HTERT RPE-1 (cell line): ENCODE measurements around the gene CD81.

Experiments used
- in situ Hi-C: fragments of 300-500 bp; cut with MboI; formaldehyde crosslinking; loops from 4 replicates; pipeline ENCODE4 v1.14.3; 2020; ENCODE audit warnings: low sequenced_read_pairs

CD81 gene

DNA sequence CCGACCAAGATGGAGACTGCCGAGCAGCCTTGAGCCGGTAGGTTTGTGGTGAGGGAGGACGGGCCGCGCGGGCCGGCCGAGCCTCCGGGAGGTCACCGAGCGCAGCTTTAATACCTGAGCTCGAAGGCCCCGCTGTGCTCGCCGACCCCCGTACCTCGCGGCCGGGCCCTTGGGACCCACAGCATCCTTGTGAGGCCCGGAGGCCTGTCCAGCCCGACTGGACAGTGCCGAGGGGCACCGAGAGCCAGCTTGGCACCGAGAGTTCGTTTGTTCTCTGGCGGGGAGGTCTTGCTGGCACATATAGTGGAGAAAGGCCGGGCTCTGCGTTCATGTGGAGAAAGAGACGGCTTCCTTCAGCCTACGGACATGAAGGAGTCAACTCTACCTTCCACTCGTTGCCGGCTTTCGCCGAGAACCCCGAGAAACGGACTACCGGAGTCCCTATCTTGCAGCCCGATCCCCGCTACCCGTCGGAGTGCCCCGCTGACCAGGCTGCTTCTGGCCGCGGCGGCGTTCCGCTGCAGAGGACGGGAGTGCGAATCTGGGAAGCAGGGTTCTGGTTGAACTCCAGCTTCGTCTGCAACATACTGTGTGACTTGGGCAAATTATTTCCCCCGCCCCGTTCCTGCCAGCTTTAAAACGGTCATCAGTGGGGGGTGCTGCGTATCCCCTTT, 23.8 kb downstream of the CD81 start:
- in situ Hi-C loops: no loop called here

DNA sequence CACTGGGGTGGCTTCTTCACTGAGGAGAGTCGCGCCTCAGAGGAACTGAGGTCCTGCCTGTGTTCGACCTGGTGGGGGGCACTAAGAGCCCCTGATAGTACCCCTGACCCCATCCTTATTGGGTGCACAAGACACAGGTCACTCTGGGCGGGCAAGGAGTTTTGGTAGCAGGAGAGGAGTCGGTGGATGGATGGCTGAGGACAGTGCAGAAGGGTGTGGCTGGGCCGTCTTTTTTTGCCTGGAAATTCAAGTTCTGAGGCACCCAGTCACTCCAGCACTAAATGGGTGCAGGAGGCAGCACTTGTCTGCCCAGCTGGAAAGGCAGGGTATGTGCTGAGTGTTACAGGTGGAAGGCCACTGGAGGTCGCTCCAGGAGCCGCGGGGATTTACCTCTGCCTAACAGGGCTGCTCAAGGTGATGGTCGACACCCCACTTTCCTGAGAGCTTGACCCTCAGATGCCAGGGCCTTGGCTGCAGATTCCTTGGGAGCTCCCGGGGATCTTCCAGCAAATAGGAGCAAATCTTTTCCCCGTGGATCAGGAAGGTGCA, 24.4 kb downstream of the CD81 start:
- in situ Hi-C loops: no loop called here

DNA sequence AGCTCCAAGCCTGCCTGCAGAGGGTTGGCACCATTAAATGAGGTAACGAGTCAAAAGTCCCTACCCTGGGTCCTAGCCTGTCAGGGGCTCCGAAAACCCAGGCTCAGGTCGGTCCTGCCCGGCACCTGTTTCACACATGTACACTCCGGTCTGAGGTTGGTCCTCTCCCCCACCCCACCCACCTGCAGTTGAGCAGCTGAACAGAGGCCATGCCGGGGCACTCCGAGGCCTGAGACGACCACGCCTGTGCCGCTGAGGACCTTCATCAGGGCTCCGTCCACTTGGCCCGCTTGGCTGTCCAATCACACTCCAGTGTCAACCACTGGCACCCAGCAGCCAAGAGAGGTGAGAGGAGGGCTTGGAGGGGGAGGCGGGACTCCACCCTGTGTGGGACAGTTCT, 25.0 kb downstream of the CD81 start:
- in situ Hi-C loops: no loop called here

DNA sequence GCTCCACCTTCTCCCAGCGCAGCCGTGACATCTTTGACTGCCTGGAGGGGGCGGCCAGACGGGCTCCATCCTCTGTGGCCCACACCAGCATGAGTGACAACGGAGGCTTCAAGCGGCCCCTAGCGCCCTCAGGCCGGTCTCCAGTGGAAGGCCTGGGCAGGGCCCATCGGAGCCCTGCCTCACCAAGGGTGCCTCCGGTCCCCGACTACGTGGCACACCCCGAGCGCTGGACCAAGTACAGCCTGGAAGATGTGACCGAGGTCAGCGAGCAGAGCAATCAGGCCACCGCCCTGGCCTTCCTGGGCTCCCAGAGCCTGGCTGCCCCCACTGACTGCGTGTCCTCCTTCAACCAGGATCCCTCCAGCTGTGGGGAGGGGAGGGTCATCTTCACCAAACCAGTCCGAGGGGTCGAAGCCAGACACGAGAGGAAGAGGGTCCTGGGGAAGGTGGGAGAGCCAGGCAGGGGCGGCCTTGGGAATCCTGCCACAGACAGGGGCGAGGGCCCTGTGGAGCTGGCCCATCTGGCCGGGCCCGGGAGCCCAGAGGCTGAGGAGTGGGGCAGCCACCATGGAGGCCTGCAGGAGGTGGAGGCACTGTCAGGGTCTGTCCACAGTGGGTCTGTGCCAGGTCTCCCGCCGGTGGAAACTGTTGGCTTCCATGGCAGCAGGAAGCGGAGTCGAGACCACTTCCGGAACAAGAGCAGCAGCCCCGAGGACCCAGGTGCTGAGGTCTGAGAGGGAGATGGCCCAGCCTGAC, 26.0 kb downstream of the CD81 start:
- in situ Hi-C loops: no loop called here

DNA sequence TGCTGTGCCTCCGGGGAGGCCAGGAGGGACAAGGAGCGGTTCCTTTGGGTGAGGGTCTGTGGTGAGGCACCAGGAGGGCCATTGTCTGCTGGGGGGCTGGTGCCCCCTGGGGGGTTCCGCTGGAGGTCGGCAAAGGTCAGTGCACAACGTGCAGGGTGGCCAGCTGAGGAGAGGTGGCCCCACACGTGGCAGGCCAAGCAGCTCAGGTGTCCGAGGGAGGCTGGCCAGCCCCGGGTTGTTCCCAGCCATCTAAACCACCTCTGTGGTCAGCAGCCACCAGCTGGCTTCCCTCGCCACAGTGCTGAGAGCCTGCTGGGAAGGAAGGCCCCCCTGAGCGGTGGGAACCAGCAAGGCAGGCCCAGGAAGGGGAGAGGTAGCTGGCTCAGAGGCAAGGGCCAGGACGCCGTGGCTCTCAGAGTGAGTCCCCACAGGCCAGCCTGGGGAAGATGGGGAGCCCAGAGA, 27.7 kb downstream of the CD81 start:
- in situ Hi-C loops: no loop called here

DNA sequence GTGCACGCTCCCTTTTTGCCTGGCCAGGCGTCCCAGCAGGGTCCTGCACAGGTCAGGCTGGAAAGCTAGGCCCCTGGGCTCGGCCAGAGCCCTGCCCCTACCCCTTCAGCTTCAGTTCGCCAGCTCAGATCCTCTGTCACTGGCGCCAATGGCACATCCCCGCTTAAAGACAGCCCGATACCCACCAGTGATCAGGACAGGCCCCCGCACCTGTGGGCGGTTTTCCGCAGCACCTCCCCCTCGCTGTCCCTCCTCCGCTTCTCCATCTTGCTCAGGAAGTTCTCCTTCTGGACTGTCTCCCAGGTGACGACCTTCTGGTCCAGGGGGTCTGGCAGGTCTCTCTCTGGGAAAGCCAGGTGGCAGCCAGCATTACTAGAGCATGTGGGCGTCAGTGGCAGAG, 29.3 kb downstream of the CD81 start:
- in situ Hi-C loops: no loop called here

DNA sequence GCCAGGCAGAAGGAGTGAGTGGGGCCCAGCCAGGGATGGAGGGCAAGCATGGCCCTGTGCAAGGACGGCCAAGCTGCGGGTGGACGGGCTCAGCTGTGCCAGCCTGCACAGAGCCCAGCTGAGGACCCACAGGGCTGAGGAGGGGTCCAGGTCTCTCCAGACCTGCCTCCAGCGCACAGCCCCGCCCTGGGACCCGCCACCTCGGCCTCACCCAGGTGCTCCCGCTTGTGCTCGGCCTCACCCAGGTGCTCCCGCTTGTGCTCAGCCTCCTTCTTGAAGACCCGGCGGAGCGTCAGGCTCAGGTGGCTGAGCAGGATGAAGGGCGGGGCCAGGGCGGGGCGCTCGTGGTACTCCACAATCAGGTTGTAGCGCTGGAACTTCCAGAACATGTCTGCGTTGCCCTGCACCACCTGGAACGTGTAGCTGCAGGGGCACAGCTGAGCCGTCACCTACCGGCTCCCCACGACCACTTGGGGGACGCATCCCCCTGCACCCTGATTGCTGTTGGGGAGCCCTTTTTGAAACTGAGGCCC, 29.8 kb downstream of the CD81 start:
- in situ Hi-C loops: no loop called here

DNA sequence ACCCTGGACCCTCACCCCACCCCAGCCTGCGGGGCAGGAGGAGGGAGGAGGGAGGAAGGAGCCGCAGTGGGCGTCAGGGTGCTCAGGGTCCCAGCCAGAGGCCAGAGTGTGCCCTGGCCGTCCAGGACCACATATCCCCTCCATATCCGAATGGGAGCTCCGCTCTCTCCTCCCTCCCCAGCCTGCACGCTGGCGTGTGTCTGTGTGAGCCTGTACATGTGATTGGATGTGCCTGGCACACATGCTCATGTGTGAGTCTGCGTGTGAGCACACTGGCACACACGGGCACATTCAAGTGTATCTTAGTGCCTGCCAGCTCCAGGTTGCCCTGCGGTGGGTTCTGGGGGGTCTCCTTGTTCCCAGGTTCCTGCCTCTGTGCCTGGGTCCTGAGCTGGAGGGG, 31.6 kb downstream of the CD81 start:
- in situ Hi-C loops: no loop called here

DNA sequence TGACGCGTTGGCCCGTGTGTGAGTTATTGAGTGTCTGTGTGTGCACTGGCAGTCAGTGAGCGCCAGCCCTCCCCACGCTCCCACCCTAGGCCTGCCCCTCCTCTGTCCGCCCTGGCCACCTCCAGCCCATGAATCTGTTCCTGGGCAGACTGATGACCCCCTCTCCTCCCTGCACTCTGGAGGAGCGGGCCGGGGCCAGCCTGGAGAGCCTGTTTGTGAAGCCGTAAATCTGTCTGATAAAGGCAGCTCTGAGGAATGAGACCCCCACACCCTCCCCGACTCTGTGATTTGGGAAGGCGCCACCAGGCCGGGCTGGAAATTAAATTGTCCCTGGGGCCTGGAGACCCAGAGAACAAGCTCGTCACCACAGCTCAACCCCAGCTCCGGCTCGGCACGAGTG, 32.0 kb downstream of the CD81 start:
- in situ Hi-C loops: no loop called here

DNA sequence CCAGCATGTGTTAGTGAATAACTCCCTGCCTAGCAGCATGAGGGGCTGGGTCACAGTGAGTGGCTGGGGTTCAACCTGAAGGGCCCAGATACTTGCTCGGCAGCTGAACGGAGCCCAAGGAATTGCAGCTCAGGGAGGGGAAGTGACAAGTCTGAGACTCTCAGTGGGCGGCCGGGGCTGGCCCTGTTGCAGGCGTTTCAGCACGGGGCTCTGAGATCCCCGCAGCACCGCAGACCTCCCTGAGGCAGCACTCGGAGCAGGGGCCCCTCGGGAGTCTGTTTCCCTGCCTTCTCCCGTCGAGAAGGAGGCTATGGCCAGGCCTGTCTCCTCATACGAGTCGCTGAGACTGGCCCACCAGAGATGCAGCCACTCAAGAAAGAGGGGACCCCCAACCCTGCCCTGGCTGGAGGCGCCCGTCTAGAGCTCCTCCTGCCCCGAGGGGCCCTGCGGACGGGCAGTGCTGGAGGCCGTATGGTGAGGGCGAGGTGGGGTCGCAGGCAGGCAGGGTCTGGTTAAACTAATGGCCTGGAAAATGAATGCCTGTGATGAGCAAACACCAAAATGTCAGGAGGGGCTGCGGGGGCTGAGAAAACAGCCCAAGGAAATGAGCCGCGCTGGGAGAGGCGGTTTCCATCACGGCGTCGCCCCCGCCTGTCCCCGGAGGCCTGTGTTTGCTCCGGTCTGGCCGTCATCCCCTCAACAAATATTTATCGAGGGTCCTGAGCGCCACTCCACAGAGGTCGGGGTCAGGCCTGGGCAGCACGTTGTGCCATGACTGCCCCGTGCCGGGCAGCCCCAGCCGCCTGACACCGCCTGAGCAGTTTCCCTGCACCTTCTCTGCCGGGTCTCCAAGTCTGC, 32.7 kb downstream of the CD81 start:
- in situ Hi-C loops: no loop called here

DNA sequence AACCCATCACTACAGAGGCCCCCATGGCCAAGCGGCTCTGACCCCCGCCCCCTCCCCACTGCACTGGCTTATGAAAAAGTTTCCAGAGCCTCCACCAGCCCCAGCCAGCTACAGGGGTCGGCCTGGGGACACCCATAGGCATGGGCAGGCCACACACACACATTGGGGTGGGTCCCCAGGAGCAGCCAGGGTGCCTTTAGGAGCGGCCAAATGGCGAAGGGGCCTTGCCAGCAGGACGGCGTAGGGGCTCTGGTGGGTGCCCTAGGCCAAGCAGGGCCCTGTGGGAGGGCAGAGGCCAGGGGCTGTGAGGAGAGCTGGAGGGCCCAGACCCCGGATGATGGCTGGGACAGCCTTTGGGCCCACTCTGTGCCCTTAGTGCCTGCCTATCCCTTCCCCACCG, 33.5 kb downstream of the CD81 start:
- in situ Hi-C loops: no loop called here

DNA sequence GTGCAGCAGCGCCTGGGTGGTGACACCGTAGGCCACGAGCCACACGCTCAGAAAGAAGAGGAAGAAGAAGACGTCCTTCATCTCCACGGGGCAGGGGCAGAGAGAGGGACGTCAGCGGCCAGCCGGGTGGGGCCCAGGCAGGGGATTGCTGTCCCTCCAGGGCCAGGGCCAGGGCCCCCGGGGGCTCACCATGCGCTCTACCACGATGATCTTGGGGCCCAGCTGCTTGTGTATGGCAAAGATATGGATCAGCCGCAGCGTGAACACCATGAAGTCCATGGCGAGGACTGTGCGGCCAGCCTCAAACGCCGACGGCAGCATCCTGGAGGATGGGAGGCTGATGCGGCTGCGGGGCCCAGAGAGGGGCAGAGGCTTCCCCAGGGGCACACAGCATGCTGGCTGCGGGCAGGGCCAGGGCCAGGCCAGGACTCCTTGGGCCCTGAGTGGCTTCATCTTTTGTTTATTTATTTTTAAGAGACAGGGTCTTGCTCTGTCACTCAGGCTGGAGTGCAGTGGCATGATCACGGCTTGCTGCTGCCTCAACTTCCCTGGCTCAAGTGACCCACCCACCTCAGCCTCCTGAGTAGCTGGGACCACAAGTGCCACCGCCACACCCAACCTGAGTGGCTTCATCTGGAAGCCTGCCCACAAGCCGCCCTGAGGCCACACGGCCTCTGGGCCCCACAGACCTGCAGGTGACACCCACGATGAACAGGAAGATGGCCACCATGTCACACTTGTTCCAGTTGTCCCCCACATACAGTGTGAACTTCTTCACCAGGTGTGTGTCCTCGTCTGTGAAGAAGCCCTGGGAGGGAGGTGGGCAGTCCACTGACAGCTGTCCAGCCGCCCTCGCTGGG, 34.6 kb downstream of the CD81 start:
- in situ Hi-C loops: no loop called here

DNA sequence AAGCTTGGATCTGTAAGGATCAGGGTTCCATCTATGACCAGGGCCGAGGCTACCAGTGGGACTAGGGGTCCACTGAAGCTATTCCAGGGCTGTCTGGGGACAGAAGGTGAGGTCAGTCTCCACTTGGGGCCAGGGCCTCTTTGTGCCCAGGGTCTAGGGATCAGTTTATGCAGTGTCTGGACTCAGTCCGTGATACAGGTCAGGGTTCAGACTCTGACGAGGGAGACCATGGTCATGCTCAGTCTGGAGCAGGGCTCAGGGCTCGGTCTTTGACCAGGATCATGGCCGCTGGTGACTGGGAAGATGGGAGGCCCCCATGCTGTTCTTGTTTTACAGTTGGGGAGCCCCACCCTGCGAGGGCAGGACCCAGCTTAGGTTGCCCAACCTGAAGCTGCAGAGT, 35.2 kb downstream of the CD81 start:
- in situ Hi-C loops: no loop called here

DNA sequence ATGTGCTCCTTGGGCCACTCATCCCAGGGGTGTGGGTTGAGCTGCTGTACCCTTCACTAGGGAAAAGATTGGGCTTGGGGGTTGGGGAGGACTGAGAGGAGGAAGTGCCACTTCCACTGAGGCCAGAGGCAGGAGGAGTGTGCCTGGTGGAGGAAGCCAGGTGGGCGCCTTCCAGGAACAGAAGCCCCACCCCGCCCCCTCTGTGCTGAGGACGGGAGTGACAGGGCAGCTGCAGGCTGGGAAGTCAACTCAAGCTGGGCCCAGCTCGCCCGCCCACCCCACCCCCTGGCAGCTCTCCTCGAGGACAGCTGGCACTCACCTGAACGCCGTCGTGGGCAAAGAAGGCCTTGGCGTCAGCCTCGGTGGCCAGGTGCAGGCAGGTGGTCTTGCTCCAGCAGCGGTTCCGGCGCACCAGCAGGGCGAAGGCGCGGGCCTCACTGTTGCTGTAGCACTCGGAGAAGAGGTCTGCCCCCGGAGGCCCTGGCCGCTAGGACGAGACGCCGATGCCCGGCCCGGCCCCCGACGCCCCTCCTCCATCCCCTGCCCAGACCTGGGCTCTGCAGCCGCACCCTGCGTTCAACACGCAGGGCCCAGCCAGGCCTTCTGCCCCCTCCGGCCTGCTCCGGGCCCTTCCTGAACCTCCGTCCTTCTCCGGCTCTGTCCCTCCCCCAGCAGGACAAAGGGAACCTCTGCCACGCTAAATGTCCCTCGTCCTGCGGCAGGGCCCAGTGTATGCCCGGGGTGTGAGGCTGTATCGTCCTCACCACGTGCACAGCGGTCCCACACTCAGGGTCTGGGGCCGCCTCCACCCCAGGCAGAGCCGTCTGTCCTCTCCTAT, 36.9 kb downstream of the CD81 start:
- in situ Hi-C loops: no loop called here

DNA sequence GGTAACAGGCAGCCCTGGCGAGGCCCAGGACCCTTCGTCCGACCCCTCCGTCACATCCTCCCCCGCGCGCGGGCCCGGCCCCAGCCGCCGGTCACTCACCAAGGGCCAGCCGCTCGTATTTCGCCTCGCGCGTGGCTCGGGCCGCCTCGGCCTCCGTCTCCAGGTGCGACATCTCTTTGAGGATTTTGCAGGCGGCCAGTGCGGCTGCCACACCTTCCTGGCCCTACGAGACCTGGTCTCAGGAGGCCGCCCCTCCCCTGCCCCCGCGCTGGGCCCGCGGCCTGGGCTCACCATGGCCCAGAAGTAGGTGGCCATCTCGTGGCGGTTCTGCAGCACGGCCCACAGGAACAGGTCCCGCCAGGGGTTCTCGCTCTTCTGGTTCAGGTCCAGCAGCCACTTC, 37.5 kb downstream of the CD81 start:
- in situ Hi-C loops: no loop called here

DNA sequence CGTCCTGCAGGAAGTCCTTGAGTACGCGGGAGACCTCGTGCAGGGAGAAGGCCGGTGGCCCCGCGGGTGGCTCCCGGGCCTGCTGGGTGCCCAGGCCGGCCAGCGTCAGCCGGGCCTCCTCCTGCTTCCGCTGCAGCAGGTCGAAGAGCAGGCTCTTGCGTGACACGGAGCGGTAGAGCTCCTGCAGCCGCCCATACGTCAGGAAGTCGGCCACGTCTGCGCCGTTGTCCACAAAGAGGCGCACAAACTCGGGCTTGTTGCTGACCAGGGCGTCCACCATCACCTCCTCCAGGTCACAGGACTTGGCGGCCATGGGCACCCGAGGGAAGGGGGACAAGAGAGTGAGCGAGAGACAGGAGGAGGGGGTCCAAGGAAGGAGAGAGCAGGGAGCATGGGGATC, 38.1 kb downstream of the CD81 start:
- in situ Hi-C loops: no loop called here

DNA sequence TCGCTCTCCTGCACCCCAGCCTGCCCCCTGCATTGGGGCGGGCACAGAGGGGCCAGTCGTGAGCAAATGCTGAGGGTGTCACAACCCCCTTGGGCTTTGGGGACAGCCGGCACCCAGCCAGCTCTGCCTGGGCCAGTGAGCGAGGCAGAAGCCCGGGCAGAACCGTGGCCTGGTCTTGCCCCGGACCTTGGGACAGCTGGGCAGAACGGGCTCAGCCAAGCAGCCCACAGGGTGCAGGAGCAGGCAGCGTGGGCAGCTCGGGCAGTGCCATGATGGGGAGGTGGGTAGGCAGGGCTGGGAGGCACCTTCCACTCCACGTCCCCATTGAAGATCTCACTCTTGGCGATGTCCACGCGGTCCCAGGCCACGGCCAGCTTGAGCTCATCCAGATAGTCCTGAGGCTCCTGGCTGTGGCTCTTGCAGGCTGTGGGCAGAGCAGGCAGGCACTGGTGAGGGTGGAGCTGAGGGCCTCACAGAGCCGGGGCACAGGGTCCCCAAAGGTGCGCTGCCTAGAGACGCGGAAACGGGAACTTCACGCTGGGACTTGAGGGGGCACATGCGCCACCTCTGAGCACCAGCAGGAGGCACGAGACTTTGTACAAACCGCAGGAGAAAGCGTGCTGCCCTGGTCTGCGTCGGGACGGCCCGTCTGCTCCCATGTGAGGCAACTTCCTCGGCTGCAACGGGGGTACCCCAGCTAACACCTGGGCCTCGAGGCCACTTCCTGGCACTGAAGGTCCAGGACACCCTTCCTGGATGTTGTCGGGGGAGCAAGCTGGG, 38.7 kb downstream of the CD81 start:
- in situ Hi-C loops: no loop called here

DNA sequence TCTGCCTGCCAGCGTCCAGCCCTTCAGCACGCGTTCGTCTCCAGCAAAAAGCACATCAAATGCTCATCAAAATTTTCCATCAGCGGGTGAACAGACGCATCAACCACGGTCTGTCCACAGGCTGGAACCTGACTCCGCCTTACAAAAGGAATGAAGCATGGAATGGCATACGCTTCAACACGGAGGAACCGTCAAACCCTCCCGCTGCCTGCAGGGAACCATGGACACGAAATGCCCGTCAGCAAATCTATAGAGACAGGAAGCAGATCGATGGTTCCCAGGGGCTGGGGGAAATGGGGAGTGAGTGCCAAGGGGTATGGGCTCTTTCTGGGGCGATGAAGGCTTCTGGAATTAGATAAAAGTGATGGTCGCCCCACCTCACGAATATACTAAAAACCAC, 39.7 kb downstream of the CD81 start:
- in situ Hi-C loops: no loop called here
